GM10266 (cell line): Measurements from ENCODE around the gene RAD50.

Source experiments
- DNase-seq: peaks from one replicate; pipeline ENCODE4 v3.0.0; 2012; ENCODE audit errors: extremely low spot score
- CTCF ChIP-seq: IDR thresholded peaks from 2 replicates; pipeline ENCODE4 v1.5.1; 2012; ENCODE audit warnings: mild to moderate bottlenecking, low read depth; ENCODE audit not compliant: control insufficient read depth, insufficient read depth; ENCODE audit errors: missing control alignments

Gene RAD50

GRCh38 chr5:132679717-132680380, 123.1 kb downstream of the RAD50 start:
- TF ChIP-seq CTCF = no peak
- no peak for DNase-seq

- DNase-seq = no peak
- TF ChIP-seq CTCF = no peak
These were observed 124.2 kb downstream of the RAD50 start for GRCh38 chr5:132680780-132681475.

- TF ChIP-seq CTCF = no peak
These were observed 124.7 kb downstream of the RAD50 start for GRCh38 chr5:132681476-132681831.

GRCh38 chr5:132681983-132682382, 125.2 kb downstream of the RAD50 start:
- DNase-seq = no peak
- TF ChIP-seq CTCF = no peak

More at GRCh38 chr5:132681476-132681831, 124.7 kb downstream of the RAD50 start:
- no peak for DNase-seq

GRCh38 chr5:132684491-132684890, 127.7 kb downstream of the RAD50 start:
- DNase-seq = no peak
- TF ChIP-seq CTCF = no peak

GRCh38 chr5:132684922-132685720, 128.3 kb downstream of the RAD50 start:
- DNase-seq = no peak

More at GRCh38 chr5:132684922-132685720, 128.3 kb downstream of the RAD50 start:
- TF ChIP-seq CTCF = no peak
